WTC11 (cell line): ENCODE results near the gene CADM1.

Experiments used
- GRHL2 ChIP-seq: fragments of 250-450 bp; sonication (Bioruptor Pico); IDR thresholded peaks from 2 replicates; pipeline ENCODE4 v1.8.0; 2022; ENCODE audit warnings: mild to moderate bottlenecking, moderate library complexity; ENCODE audit not compliant: insufficient replicate concordance, severe bottlenecking
- TEAD4 ChIP-seq: sonication (generic); formaldehyde crosslinking; IDR thresholded peaks from 2 replicates; pipeline ENCODE4 v1.8.0; 2022; ENCODE audit warnings: mild to moderate bottlenecking, missing genetic modification reagents
- TP53 ChIP-seq: sonication (generic); formaldehyde crosslinking; IDR thresholded peaks from 2 replicates; pipeline ENCODE4 v1.8.1; 2023; ENCODE audit warnings: mild to moderate bottlenecking, missing genetic modification reagents
- TF ChIP-seq, protein P1 (sequence below): fragments of 200-600 bp; IDR thresholded peaks from 2 replicates; pipeline ENCODE4 v1.8.0; 2022; ENCODE audit warnings: antibody characterized with exemption

DNA sequence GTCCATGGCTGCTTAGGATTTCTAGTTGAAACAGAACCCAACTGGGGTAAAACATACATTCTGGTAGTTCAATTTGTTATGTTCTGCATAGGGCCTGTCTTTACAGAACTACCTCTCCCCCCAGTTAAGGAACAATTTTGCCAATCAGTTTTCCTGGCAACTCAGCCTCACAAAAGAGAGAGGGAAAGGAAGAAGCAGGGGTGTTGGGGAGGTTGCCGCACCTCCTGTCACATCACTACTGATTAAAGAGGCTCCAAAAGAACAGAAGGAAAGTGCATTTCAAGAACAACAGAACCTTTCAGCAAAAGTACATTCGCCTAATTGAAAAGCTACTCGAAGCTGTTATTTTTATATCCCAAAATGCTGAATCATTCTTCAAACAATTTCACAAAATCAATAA lies 217.6 kb downstream of the CADM1 start:
- TF ChIP-seq, protein P1, sequence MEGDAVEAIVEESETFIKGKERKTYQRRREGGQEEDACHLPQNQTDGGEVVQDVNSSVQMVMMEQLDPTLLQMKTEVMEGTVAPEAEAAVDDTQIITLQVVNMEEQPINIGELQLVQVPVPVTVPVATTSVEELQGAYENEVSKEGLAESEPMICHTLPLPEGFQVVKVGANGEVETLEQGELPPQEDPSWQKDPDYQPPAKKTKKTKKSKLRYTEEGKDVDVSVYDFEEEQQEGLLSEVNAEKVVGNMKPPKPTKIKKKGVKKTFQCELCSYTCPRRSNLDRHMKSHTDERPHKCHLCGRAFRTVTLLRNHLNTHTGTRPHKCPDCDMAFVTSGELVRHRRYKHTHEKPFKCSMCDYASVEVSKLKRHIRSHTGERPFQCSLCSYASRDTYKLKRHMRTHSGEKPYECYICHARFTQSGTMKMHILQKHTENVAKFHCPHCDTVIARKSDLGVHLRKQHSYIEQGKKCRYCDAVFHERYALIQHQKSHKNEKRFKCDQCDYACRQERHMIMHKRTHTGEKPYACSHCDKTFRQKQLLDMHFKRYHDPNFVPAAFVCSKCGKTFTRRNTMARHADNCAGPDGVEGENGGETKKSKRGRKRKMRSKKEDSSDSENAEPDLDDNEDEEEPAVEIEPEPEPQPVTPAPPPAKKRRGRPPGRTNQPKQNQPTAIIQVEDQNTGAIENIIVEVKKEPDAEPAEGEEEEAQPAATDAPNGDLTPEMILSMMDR = no peak
- TF ChIP-seq TP53 (CRISPR knock-in tag) = no peak
- TF ChIP-seq GRHL2 (CRISPR knock-in tag) = no peak
- TF ChIP-seq TEAD4 (CRISPR knock-in tag) = no peak
